ENCODE measurements around the gene MACO1. TPM values are rescaled to one million over a fixed set of nuclear protein-coding genes. Genes with fewer than 3 reads are reported as not detected.

The MACO1 gene
- total and polyA plus RNA-seq, 7 donors: 2.4 to 20.2 (median 11.8) TPM

GRCh38 chr1:25473653-25474225 is 43.0 kb downstream of the MACO1 start:
- Histone ChIP-seq H3K27ac (no peak overlapping the region), H3K4me3 (no peak overlapping the region), H3K4me1 (peaks cover 0 to 70% (median 32%) of the 10 kb centered on the region in 4 donors), H3K36me3 (no peaks in the 10 kb centered on the region), H3K27me3 (no peaks in the 10 kb centered on the region), H3K9me3 (no peaks in the 10 kb centered on the region)
- intact Hi-C loops (cut with DNase I): no loop called here
- no peak for DNase-seq
- TF ChIP-seq POLR2A (IDR thresholded peaks at IDR 0.05): no peak
- no peak for TF ChIP-seq EP300 (IDR thresholded peaks at IDR 0.05)
- no peak for TF ChIP-seq POLR2AphosphoS5 (IDR thresholded peaks at IDR 0.05)
- TF ChIP-seq CTCF (IDR thresholded peaks at IDR 0.05): no peak
- WGBS, 2 donors: 95 to 100% methylated on average over 1 of the region's 1 CpG

- Histone ChIP-seq H3K27ac (no peak overlapping the region), H3K4me3 (no peak overlapping the region), H3K27me3 (no peaks in the 10 kb centered on the region), H3K4me1 (peaks cover 0 to 69% (median 32%) of the 10 kb centered on the region in 4 donors), H3K9me3 (no peaks in the 10 kb centered on the region), H3K36me3 (no peaks in the 10 kb centered on the region)
- intact Hi-C loops (cut with DNase I): no loop called here
- WGBS, 2 donors: 83 to 91% methylated on average over 5 of the region's 5 CpGs
- no peak for DNase-seq
- TF ChIP-seq CTCF (IDR thresholded peaks at IDR 0.05) (no peak), POLR2A (IDR thresholded peaks at IDR 0.05) (no peak), EP300 (IDR thresholded peaks at IDR 0.05) (no peak), POLR2AphosphoS5 (IDR thresholded peaks at IDR 0.05) (no peak)
These were observed 43.8 kb downstream of the MACO1 start for GRCh38 chr1:25474439-25475047.

- Histone ChIP-seq H3K9me3 (no peaks in the 10 kb centered on the region), H3K27ac (no peak overlapping the region), H3K36me3 (no peaks in the 10 kb centered on the region), H3K4me3 (no peak overlapping the region), H3K4me1 (peaks cover 0 to 65% (median 32%) of the 10 kb centered on the region in 4 donors), H3K27me3 (no peaks in the 10 kb centered on the region)
- intact Hi-C loops (cut with DNase I): no loop called here
- 89 to 91% methylated on average over 2 of the region's 2 CpGs for WGBS, 2 donors
- no peak for TF ChIP-seq POLR2AphosphoS5 (IDR thresholded peaks at IDR 0.05)
- no peak for TF ChIP-seq CTCF (IDR thresholded peaks at IDR 0.05)
- no peak for TF ChIP-seq EP300 (IDR thresholded peaks at IDR 0.05)
- TF ChIP-seq POLR2A (IDR thresholded peaks at IDR 0.05): no peak
- DNase-seq: no peak
These were observed 45.7 kb downstream of the MACO1 start for GRCh38 chr1:25476186-25477097.

GRCh38 chr1:25477448-25478034 is 46.8 kb downstream of the MACO1 start:
- Histone ChIP-seq H3K27me3 (no peaks in the 10 kb centered on the region), H3K9me3 (no peaks in the 10 kb centered on the region), H3K4me3 (no peak overlapping the region), H3K36me3 (no peaks in the 10 kb centered on the region), H3K4me1 (peaks cover 0 to 54% (median 29%) of the 10 kb centered on the region in 4 donors), H3K27ac (no peak overlapping the region)
- intact Hi-C loops (cut with DNase I): no loop called here
- 72 to 93% methylated on average over 1 of the region's 1 CpG for WGBS, 2 donors
- DNase-seq: no peak
- TF ChIP-seq CTCF (IDR thresholded peaks at IDR 0.05) (no peak), POLR2AphosphoS5 (IDR thresholded peaks at IDR 0.05) (no peak), EP300 (IDR thresholded peaks at IDR 0.05) (no peak), POLR2A (IDR thresholded peaks at IDR 0.05) (no peak)
